Type B pancreatic cell (in vitro differentiated cells): ENCODE measurements around the gene FAT2. TPM values are rescaled to one million over a fixed set of nuclear protein-coding genes. Genes with fewer than 3 reads are reported as not detected.

Experiments used
- DNase-seq: peaks from one replicate; pipeline ENCODE4 v3.0.0; 2021; ENCODE audit warnings: mixed read lengths; ENCODE audit not compliant: unreplicated experiment; ENCODE audit errors: extremely low spot score
- H3K27ac Mint-ChIP-seq: 2 replicates; pipeline ENCODE4 v1.8.0; 2021; ENCODE audit warnings: mild to moderate bottlenecking, mixed read lengths
- H3K27me3 Mint-ChIP-seq: 2 replicates; pipeline ENCODE4 v1.8.0; 2021; ENCODE audit warnings: mixed read lengths
- H3K36me3 Mint-ChIP-seq: 2 replicates; pipeline ENCODE4 v1.8.0; 2021; ENCODE audit warnings: mixed read lengths
- H3K4me1 Mint-ChIP-seq: one replicate; pipeline ENCODE4 v1.8.0; 2021; ENCODE audit warnings: mixed read lengths; ENCODE audit not compliant: unreplicated experiment
- H3K4me3 Mint-ChIP-seq: 2 replicates; pipeline ENCODE4 v1.8.0; 2021; ENCODE audit warnings: mild to moderate bottlenecking, mixed read lengths
- H3K9me3 Mint-ChIP-seq: 2 replicates; pipeline ENCODE4 v1.8.0; 2021; ENCODE audit warnings: mixed read lengths
- total RNA-seq: library from RNA; stranded (reverse); gene quantifications from 2 replicates; pipeline ENCODE4 v1.2.1, GENCODE V29; 2021; ENCODE audit warnings: low replicate concordance
- TF ChIP-seq, protein P1 (sequence below): fragments of 200-600 bp; sonication (generic); conservative IDR thresholded peaks from 2 replicates; pipeline ENCODE4 v1.5.0; 2021; ENCODE audit warnings: antibody characterized with exemption, mild to moderate bottlenecking

Gene FAT2
- total RNA-seq, 1 donor from 2014 or later, result 0.80 TPM

DNA sequence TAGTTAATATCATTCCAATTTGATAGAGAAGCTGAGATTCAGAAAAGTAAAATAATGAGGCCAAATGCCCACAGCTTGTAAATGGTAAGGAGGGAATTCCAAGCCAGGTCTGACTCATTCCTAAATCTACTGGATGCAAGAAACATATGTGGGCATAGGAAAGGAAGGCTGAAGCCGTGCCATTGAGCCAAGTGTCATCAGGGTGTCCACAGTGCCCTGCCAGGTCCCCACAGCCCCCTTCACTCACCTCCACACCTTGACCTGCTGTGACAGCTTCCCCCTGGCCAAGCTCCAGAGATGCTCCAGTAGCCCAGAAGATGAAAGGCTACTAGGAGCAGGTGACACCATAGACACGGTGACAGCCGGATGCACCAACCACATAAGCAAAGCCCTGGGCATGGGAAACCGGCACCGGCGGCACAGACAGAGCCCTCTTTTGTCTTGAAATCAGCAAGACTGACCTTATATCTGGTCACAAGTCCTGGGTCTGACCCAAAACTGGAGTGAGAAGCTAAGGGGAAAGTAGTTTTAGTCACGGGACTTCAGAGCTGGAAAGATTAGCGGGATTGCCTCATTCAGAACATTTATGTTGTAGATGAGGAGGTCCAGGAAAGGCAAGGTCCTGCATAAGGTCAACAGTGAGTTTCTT, 20.1 kb upstream of the FAT2 start:
- H3K27me3 Mint-ChIP-seq, result peaks cover 4% of the 10 kb centered on the region
- no peak overlapping the region for H3K27ac Mint-ChIP-seq
- no peak for DNase-seq
- H3K4me1 Mint-ChIP-seq, result peaks cover 11% of the 10 kb centered on the region
- no peaks in the 10 kb centered on the region for H3K9me3 Mint-ChIP-seq
- H3K4me3 Mint-ChIP-seq, result no peak overlapping the region
- no peaks in the 10 kb centered on the region for H3K36me3 Mint-ChIP-seq
- TF ChIP-seq, protein P1, sequence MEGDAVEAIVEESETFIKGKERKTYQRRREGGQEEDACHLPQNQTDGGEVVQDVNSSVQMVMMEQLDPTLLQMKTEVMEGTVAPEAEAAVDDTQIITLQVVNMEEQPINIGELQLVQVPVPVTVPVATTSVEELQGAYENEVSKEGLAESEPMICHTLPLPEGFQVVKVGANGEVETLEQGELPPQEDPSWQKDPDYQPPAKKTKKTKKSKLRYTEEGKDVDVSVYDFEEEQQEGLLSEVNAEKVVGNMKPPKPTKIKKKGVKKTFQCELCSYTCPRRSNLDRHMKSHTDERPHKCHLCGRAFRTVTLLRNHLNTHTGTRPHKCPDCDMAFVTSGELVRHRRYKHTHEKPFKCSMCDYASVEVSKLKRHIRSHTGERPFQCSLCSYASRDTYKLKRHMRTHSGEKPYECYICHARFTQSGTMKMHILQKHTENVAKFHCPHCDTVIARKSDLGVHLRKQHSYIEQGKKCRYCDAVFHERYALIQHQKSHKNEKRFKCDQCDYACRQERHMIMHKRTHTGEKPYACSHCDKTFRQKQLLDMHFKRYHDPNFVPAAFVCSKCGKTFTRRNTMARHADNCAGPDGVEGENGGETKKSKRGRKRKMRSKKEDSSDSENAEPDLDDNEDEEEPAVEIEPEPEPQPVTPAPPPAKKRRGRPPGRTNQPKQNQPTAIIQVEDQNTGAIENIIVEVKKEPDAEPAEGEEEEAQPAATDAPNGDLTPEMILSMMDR, result no peak

DNA sequence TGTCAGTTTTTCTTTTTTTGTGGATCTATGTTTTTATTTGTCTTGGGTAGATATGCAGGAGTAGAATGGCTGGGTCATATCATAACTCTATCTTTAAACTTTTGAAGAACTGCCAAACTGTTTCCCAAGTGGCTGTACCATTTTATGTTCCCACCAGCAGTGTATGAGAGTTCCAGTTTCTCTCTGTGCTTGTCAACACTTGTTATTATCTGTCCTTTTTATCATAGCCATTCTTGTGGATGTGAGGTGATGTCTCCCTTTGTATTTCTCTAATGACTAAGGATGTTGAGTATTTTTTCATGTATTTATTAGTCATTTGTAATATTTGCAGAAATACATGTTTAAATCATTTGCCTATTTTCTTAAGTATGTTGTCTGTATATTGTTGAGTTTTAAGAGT, 17.4 kb upstream of the FAT2 start:
- no peak overlapping the region for H3K27ac Mint-ChIP-seq
- TF ChIP-seq, protein P1, result no peak
- no peak overlapping the region for H3K4me3 Mint-ChIP-seq
- peaks cover 23% of the 10 kb centered on the region for H3K27me3 Mint-ChIP-seq
- H3K36me3 Mint-ChIP-seq, result no peaks in the 10 kb centered on the region
- no peak for DNase-seq
- peaks cover 6% of the 10 kb centered on the region for H3K4me1 Mint-ChIP-seq
- no peaks in the 10 kb centered on the region for H3K9me3 Mint-ChIP-seq

DNA sequence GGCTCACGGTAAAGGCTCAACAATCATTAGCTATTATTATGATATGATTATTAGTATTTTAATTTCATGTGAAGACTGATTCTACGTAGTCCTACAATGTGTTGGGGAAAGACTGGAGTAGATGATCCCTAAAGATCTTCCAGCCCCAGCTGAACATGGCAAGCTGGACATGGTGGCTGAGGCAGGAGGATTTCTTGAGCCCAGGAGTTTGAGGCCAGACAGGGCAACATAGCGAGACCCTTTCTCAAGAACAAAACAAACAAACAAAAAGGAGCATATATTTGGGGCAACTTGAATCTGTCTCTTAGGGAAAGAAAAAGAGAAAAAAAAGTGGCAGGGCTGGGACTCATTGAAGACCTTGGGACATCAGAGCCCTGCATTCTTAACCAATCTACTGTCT, 16.2 kb upstream of the FAT2 start:
- no peak for DNase-seq
- no peaks in the 10 kb centered on the region for H3K36me3 Mint-ChIP-seq
- no peak overlapping the region for H3K4me3 Mint-ChIP-seq
- no peaks in the 10 kb centered on the region for H3K9me3 Mint-ChIP-seq
- no peaks in the 10 kb centered on the region for H3K4me1 Mint-ChIP-seq
- TF ChIP-seq, protein P1, result no peak
- H3K27ac Mint-ChIP-seq, result no peak overlapping the region
- peaks cover 23% of the 10 kb centered on the region for H3K27me3 Mint-ChIP-seq

DNA sequence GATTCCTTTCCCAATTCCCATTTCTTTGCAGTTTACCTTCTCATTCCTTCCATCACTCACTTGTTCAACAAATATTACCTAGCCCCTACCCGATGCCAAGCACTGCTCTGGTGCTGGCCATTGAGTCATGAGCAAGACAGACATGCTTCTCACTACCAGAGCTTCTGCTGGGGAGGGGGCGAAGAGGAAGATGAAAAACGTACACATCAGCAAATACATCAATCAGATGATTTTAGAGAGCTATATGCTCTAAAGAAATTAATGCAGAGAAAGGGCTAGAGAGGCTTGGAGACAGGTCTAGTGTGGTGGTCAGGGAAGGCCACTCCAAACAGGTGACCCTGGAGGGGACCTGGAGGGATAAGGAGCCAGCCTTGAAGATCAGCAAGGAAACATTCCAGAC, 14.4 kb upstream of the FAT2 start:
- Mint-ChIP-seq H3K9me3 (no peaks in the 10 kb centered on the region), H3K4me3 (no peak overlapping the region), H3K36me3 (no peaks in the 10 kb centered on the region), H3K27ac (no peak overlapping the region), H3K4me1 (no peaks in the 10 kb centered on the region), H3K27me3 (peaks cover 26% of the 10 kb centered on the region)
- DNase-seq, result no peak
- TF ChIP-seq, protein P1, result no peak

DNA sequence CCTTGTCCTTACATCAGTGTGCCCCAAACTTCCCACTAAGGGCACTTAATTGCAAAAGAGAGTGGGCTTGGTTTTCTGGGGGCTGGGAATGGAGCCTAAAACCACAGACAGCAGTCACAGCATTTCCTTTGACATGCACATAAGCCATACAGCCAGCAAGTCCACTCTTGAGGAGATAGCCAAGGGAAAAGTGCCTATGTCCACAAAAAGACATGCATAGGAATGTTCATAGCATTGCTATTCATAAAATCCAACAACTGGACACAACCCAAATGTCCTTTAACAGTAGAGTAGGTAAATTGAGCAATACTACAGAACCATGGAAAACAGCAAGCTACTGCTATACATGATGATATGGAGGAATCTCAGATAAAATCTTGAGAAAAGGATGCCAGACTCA, 11.7 kb upstream of the FAT2 start:
- no peaks in the 10 kb centered on the region for H3K9me3 Mint-ChIP-seq
- H3K4me3 Mint-ChIP-seq, result no peak overlapping the region
- TF ChIP-seq, protein P1, result no peak
- no peak overlapping the region for H3K27ac Mint-ChIP-seq
- no peaks in the 10 kb centered on the region for H3K36me3 Mint-ChIP-seq
- peaks cover 29% of the 10 kb centered on the region for H3K27me3 Mint-ChIP-seq
- DNase-seq, result no peak
- H3K4me1 Mint-ChIP-seq, result peaks cover 6% of the 10 kb centered on the region

DNA sequence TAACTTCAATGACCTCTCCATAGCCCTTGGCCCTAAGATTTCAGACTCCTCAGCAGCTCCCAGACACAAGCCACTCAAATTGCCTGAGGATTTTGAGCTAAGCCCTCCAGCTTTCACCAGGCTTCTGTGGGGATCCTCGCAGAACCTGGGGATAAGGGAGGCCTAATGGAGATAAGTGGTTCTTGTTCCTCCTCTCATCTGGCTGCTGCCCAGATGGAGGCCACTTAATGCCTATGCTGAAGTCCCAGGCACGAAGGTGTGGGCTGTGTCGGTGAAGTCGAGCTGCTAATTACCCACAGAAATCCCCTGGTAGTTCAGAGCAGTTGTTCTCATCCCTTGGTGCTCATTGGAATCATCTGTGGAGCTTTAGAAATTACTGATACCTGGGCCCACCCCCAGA, 10.3 kb upstream of the FAT2 start:
- Mint-ChIP-seq H3K9me3 (no peaks in the 10 kb centered on the region), H3K4me1 (peaks cover 18% of the 10 kb centered on the region), H3K27me3 (peaks cover 25% of the 10 kb centered on the region), H3K36me3 (no peaks in the 10 kb centered on the region), H3K4me3 (no peak overlapping the region), H3K27ac (no peak overlapping the region)
- TF ChIP-seq, protein P1, result no peak
- DNase-seq, result no peak
